ENCODE measurements around the gene GJC1. TPM values are rescaled to one million over a fixed set of nuclear protein-coding genes. Genes with fewer than 3 reads are reported as not detected.
"Not testable (repeated sequence)": the region's sequence is repeated elsewhere in the genome, so short reads cannot be mapped to it uniquely, and the experiment has no call there.

Gene GJC1
- total and polyA plus RNA-seq, 2 of the 8 experiments (the other 6 are each of a cell fraction or from before 2014, with no cell fraction given), result 29.1 to 154 TPM

DNA sequence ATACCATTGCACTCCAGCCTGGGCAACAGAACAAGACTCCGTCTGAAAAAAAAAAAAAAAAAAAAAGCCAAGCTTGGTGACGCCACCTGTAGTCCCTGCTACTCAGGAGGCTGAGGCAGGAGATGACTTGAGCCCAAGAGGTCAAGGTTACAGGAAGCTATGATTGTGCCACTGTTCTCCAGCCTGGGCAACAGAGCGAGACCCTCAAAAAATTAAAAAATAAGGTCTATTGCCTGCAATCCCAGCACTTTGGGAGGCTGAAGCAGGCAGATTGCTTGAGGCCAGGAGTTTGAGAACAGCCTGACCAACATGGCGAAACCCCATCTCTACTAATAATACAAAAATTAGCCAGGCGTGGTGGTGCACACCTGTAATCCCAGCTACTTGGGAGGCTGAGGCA, 74.9 kb downstream of the GJC1 start:
- ChIA-PET POLR2A (ENCODE audit: partially characterized antibody) (interaction anchor here (1.0 to 1.4 kb wide), 2 partner anchors 18 to 394 kb away, joined by 3 read pairs; no protein-coding TSS in a partner anchor), CTCF (ENCODE audit: partially characterized antibody) (interaction anchor here (0.6 to 1.4 kb wide), 3 partner anchors 106 to 164 kb away, joined by 3 read pairs; no protein-coding TSS in a partner anchor)
- not testable (repeated sequence) for H4K5ac ChIP-seq (ENCODE audit: insufficient read length, low read depth, low read length); H4K91ac ChIP-seq (replicated peaks; ENCODE audit: insufficient read length, low read length); H3K4me3 ChIP-seq (ENCODE audit: extremely low read depth in 1 of 4, insufficient read depth in 2 of 4, low read depth in 3 of 4, low read length in 4 of 4); H2AFZ ChIP-seq (ENCODE audit: low read length); H2BK12ac ChIP-seq (ENCODE audit: low read depth, low read length); H3K23ac ChIP-seq (ENCODE audit: insufficient read length); H3K79me2 ChIP-seq (ENCODE audit: control insufficient read depth in 1 of 2, insufficient read depth in 2 of 2, low read length in 2 of 2); H2BK20ac ChIP-seq (ENCODE audit: low read length); H3K4ac ChIP-seq (replicated peaks; ENCODE audit: insufficient read length, low read depth, low read length); H3K14ac ChIP-seq (ENCODE audit: insufficient read length); H3K23me2 ChIP-seq (ENCODE audit: low read depth, low read length); H4K8ac ChIP-seq (ENCODE audit: extremely low read depth, insufficient read depth, low read length); H3K4me1 ChIP-seq (replicated peaks in 1 of 4; ENCODE audit: control insufficient read depth in 3 of 4, insufficient read depth in 4 of 4, low read length in 3 of 4); H2BK15ac ChIP-seq (ENCODE audit: low read length); H2BK5ac ChIP-seq (ENCODE audit: low read depth, low read length); H3K9me3 ChIP-seq (ENCODE audit: insufficient read depth in 2 of 2, low read depth in 1 of 2, low read length in 1 of 2); H3K79me1 ChIP-seq (ENCODE audit: low read depth, low read length); H3K27ac ChIP-seq (ENCODE audit: low read depth, low read length); H3K36me3 ChIP-seq (ENCODE audit: control insufficient read depth in 2 of 4, insufficient read depth in 4 of 4, low read length in 3 of 4); H2AK5ac ChIP-seq (ENCODE audit: low read depth, low read length); H2BK120ac ChIP-seq (replicated peaks; ENCODE audit: low read depth, low read length); H3K4me2 ChIP-seq (ENCODE audit: insufficient read depth in 1 of 2, low read depth in 2 of 2, low read length in 2 of 2); DNase-seq (ENCODE audit: low read depth in 1 of 2, low spot score in 2 of 2); H3K18ac ChIP-seq (ENCODE audit: extremely low read depth, low read length); H4K20me1 ChIP-seq (replicated peaks in 1 of 2; ENCODE audit: control insufficient read depth in 1 of 2, insufficient read depth in 2 of 2, low read length in 2 of 2); H3K9ac ChIP-seq (replicated peaks in 1 of 4; ENCODE audit: extremely low read depth in 1 of 4, low read depth in 3 of 4, low read length in 3 of 4); FAIRE-seq; H3K56ac ChIP-seq (replicated peaks; ENCODE audit: insufficient read length, low read depth, low read length)
- WGBS, 2 experiments (ENCODE audit: extremely low coverage in 1 of 2, insufficient coverage in 1 of 2, insufficient read length in 1 of 2, insufficient replicate concordance in 2 of 2, low coverage in 1 of 2, low lambda C conversion rate in 2 of 2, missing lambda C conversion rate in 1 of 2), result 93% methylated on average over 5 of the region's 5 CpGs; no CpG with 5 or more reads in 1 of the 2 experiments
- peaks cover 25 to 31% (median 30%) of the 10 kb centered on the region in 4 experiments for H3K27me3 ChIP-seq (replicated peaks in 1 of 4; ENCODE audit: control insufficient read depth in 3 of 4, extremely low read depth in 1 of 4, insufficient read depth in 3 of 4, low read length in 3 of 4)

Measured in H1 (cell line).